Stimulated activated CD8-positive, alpha-beta memory T cell treated with anti-CD3 and anti-CD28 coated beads, Interleukin-12 subunit alpha, Interleukin-12 subunit beta, amount 100 ng/mL, for 24 hours (primary cell): ENCODE data around the gene UBXN11.

Experiments used
- DNase-seq: peaks from one replicate; pipeline ENCODE4 v3.0.0-alpha.2; 2020; ENCODE audit errors: extremely low read depth

Gene UBXN11

DNA sequence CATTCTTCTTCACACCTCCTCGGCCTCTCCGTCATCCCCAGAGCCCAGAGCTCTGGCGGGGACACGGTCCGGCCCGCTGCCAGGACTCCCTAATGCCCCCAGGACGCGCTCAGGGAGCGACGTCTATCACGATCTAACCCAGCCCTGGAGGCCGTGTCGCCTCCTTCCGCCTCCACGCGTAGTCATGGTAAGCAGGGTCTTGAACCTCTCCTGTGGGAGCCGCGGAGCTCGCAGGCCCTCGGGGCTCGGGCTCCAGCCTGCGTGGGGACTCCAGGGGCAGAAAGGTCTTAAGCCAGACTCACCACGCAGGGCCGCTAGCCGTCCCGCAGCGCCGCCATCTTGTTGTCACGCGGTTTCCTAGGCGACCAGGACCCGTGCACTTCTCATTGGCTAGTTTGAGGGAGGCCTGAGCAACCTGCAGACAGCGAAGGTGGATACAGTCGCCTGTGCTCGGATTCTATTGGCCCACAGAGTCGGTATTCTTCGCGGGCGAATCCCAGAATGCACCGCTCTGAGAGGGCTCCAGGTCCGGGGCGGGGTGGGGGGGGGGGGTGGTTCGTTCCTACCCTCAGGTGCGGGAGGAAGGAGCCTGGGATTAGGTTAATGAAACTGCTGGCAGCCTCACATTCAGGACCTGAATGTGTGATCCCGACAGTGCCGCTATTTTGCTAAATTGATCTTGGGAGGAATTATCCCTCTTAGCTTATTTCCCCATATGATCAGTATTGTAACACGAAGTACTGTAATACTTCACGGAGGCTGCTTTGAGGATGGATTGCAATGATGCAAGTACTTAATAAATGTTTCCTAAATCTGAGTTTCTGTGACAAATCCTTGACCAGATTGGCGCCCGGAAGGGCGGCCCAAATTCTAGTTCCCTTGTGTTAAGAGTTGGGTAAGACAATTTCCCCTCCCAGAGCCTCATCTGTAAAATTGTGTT, at the start of gene UBXN11:
Gene UBXN11, minus strand, starts transcription at position 347 of the 940 bp plus-strand sequence. CDS start 3,753 bp downstream, outside the sequence.
- DNase-seq, result peak; percentile 80

- no peak for DNase-seq
Measured at GRCh38 chr1:26356106-26356505, 49.7 kb upstream of the UBXN11 start.

GRCh38 chr1:26354972-26355371, 48.5 kb upstream of the UBXN11 start:
- no peak for DNase-seq

DNA sequence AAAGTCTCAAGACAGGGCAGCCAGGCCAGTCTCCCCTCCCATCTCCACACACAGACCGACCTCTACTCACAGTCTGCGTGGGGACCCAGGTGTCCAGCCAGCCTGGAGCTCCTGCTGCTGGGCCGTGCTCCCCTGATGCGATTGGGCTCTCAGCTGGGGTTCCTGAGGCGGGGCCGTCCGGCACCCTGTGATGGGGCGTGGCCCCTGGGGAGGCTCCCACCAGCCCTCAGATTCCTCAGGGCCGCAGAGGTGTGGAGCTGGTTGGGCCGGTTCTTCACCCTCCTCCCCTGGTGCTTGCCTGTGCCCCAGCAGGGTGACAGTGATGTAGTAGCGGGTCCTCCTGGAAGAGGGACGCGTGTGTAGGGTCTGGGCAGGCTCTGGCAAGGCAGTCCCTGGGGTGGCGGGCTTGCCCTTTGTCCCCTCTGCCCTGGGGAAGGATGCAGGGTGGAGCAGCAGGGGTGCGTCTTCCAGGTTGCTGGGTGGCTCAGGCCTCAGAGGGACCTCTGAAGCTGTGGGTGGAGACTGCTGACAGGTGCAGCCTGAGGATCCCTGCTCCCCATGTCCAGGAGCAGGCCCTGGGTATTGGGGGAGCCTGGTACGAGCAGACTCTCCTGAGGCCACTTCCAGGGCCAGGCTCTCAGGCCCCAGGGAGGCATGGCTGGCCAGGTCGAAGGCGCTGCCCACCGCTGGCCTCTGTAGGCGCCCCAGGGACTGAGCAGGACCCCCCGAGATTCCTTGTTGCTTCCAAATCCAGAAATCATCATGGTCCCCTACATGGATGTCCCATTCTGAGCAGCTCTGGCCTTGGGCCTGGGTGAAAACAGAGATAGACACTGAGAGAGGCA, 47.8 kb upstream of the UBXN11 start, which contains the start of gene CRYBG2:
Gene CRYBG2, minus strand, starts transcription at position 155 of the 845 bp plus-strand sequence. CDS start 7,473 bp downstream, outside the sequence.
- no peak for DNase-seq

GRCh38 chr1:26353210-26353859, 46.9 kb upstream of the UBXN11 start:
- DNase-seq, result no peak

GRCh38 chr1:26352338-26352679, 45.9 kb upstream of the UBXN11 start:
- no peak for DNase-seq

DNA sequence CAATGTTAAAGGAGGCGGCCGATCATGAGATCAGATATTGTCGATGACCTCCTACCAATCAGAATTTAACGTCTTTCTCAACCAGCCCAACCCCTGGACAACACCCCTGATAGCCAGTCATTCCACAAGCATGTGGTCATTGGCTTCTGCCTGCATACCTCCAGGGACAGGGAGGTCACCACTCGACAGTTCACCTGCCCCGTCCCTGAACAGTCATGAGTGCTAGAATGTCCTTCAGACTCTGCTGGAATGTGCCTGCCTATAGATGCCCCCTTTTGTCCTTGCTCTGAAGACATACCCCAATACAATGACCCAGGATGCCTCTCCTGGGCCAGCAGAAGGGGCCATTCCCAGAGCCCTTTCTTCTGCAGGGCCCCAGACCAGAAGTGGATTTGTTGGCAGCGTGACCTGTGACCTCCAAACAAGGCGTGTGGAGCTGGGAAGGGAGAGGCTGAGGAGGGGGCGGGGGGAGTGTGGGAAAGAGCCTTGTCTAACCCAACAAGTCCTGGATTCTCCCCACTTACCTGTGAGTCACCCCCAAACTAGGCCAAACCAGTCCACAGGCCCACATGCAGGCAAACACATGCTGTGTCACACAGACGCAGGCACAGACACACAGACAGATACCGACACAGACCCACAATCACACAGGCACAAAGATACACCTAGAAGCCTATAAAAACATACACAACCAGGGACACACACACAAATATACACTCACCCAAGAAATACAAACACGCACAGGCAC, 45.3 kb upstream of the UBXN11 start:
- DNase-seq, result no peak

GRCh38 chr1:26350701-26351589, 44.5 kb upstream of the UBXN11 start:
- no peak for DNase-seq

GRCh38 chr1:26350343-26350700, 43.9 kb upstream of the UBXN11 start:
- DNase-seq, result no peak

- DNase-seq, result no peak
Measured at GRCh38 chr1:26349877-26350244, 43.4 kb upstream of the UBXN11 start.

DNA sequence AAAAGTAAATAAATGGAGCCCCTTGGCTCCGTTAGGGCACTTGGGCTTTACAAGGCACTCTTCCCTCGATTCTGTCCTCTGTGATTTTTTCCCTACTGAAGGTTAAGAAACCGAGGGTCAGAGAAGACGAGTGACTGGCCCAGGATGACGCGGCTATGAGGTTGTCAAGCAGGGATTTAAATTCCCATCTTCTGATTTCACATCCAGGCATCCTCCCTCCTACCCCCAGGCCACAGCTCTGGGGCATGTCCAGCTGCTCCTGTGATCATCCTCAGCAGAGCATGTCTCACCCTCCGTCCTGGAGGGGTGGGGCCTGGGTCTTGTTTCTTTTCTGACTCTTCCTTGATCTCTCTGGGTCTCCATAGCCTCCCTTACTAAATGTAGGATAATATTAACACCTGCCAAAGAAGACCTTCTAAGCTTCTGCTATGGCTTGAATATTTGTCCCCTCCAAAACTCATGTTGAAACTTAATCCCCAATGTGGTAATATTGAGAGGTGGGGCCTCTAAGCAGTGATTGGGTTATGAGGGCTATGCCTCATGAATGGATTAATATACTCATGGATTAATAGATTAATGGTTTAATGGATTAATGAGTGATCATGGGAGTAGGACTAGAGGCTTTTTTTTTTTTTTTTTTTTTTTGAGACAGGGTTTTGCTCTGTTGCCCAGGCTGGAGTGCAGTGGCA, 42.9 kb upstream of the UBXN11 start:
- DNase-seq, result no peak

DNA sequence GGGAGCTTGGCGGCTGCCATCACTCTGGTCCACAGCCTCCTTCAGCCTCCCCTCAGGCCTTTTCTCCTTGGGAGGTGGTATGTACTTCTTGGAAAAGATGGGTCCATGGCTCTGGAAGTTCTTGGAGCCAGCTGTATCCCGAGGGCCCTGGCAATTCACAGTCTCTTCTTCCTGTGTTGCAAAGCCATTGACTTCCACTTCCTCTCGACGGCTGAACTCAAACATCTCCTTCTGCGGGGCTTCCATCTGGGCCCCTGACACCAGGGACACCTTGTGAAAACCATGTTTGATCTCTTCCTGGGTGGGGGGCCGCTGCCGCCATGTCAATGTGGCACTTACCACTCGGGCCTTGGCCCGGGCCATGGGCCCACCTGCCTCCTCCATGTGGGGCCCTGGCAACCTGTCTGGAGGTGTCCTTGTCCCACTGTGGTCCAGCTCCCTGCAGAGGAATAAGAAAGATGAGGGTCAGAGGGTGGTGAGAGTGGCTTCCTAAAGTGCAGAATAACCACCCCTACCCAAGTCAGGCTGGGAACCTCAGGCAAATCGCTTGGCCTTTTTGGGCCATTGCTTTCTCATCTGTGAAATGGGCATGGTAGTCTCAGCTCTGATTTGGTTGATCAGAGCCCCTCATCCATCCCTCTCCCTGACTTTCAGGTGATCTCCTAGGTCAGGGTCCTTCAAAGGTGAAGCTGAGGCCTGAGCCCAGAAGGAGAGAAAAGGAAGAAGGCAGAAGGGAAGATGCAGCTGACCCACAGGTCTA, 40.0 kb upstream of the UBXN11 start:
- no peak for DNase-seq

GRCh38 chr1:26345718-26346117, 39.3 kb upstream of the UBXN11 start:
- no peak for DNase-seq

DNA sequence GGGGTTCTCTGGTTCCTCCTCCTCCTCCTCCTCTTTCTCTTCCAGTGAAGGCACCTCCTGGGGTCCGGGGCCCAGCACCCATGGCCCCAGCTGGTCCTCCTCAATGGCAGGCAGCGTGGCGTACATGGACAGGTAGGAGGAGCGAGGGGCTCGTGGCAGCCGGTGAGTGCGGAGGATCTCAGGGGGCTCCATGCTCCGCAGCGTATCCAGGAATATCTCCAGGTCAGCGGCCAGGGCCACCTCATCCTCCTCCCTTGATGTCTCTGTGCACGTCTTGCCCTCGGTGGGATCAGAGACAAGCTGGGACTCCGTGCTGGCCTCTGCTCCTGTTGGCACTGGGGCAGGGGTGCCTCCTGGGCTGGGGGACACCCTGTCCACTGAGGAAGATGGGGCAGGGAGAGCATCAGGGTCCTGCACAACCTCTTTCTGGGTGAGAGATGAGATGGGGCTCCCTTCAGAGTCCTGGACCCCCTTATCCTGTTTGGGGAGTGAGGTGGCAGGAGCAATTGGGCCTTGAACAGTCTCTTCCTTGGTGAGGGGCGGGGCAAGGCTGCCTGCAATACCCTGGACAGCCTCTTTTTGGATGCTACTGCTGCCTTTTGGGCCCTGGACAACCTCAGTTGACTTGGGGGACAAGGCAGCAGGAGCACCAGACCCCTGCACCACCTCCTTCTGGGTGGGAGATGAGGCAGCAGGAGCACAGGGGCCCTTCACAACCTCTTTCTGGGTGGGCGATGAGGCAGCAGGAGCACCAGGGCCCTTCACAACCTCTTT, 37.9 kb upstream of the UBXN11 start:
- DNase-seq, result no peak

DNA sequence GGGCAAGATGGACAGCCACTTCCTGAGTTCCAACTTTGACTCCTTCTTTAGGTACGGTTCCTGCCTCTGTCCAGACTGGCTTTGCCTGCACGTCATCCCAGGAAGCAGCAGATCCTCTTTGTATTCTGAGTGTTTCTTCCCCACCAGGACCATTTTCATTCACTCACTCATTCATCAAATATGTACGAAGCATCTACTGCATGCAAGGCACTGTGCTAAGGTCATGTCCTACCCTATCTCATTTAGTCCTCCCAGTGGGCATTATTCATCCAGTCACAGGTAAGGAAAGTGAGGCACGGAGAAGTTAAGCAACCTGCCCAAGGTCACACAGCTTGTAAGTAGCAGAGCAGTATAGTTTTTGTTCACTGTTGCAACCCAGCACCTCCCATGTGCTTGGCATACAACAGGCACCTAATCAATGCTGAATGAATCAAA, 33.6 kb upstream of the UBXN11 start:
- no peak for DNase-seq

DNA sequence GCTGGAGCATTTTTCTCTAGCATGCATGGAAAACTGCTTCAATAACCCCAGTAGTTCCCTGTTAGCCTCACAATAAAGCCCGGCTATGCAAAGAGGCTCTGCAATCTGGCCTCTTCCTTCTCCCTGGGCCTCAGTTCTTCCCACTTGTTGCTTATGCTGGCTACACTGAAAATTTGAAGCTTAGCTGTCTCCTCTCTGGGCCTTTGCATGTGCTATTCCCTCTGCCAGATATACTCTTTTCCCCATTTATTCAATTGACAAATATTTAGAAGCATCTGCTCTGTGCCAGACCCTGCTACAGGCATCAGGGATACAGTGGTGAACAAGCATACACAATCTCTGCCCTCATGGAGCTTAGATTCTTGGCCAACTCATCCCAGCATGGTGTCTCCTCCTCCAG, 32.2 kb upstream of the UBXN11 start:
- no peak for DNase-seq

DNA sequence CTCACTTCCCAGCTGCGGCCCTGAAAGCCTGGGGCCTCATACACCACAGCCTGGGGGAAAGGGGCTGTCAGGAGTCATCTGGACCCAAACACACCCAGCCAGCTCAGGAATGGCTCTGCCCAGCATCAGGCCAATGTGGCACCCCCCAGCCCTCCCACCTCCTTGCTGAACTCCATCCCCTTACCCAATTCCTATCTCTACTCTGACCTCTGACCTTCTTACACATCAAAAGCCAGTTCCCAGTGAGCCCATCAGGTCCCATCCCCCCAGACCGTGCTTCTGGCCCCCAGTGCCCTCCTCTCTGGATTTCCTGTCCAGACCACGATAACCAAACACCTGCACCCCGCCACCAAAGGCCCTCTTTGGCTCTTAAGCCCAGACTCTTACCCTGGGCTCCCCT, 31.2 kb upstream of the UBXN11 start:
- no peak for DNase-seq

GRCh38 chr1:26337206-26337535, 30.7 kb upstream of the UBXN11 start:
- DNase-seq, result no peak
